IPS-18c (cell line): ENCODE data around the gene MATR3.
A peak's percentile ranks its signal among the peaks of the same experiment; 100 is the strongest.
"Not testable (repeated sequence)": the region's sequence is repeated elsewhere in the genome, so short reads cannot be mapped to it uniquely, and the experiment has no call there.

Experiments used
- H3K4me3 ChIP-seq: 2 replicates; pipeline ENCODE4 v1.7.0; 2013; ENCODE audit warnings: low read depth, mild to moderate bottlenecking, low read length, moderate library complexity; ENCODE audit not compliant: insufficient read depth
- H3K9me3 ChIP-seq: one replicate; pipeline ENCODE4 v1.6.1; 2013; ENCODE audit warnings: mild to moderate bottlenecking, low read length, moderate library complexity; ENCODE audit not compliant: control insufficient read depth, insufficient read depth

The MATR3 gene

GRCh38 chr5:139270718-139271117 lies 22.8 kb upstream of the MATR3 start:
- not testable (repeated sequence) for H3K9me3 ChIP-seq, H3K4me3 ChIP-seq

- no peak overlapping the region for H3K4me3 ChIP-seq
- no peaks in the 10 kb centered on the region for H3K9me3 ChIP-seq
Measured at GRCh38 chr5:139271201-139272027, 22.1 kb upstream of the MATR3 start.

- Histone ChIP-seq H3K9me3 (no peaks in the 10 kb centered on the region), H3K4me3 (no peak overlapping the region)
Measured at GRCh38 chr5:139272471-139273321, 20.8 kb upstream of the MATR3 start.

GRCh38 chr5:139273322-139273571 lies 20.3 kb upstream of the MATR3 start:
- Histone ChIP-seq H3K4me3 (peak overlapping the region; percentile 75; the same call in 1 of the 2 replicates), H3K9me3 (no peaks in the 10 kb centered on the region)

- Histone ChIP-seq H3K4me3 (peak overlapping the region; percentile 75), H3K9me3 (no peaks in the 10 kb centered on the region)
Measured at GRCh38 chr5:139273572-139274289, 19.8 kb upstream of the MATR3 start.

- Histone ChIP-seq H3K9me3 (no peaks in the 10 kb centered on the region), H3K4me3 (peak overlapping the region; percentile 55)
Measured at GRCh38 chr5:139275536-139275935, 18.0 kb upstream of the MATR3 start.

GRCh38 chr5:139275956-139276355 lies 17.6 kb upstream of the MATR3 start:
- peak overlapping the region; percentile 55 for H3K4me3 ChIP-seq
- no peaks in the 10 kb centered on the region for H3K9me3 ChIP-seq

- Histone ChIP-seq H3K4me3 (peak overlapping the region; percentile 55), H3K9me3 (no peaks in the 10 kb centered on the region)
Measured at GRCh38 chr5:139276426-139276825, 17.1 kb upstream of the MATR3 start.

GRCh38 chr5:139277171-139277570 lies 16.4 kb upstream of the MATR3 start:
- Histone ChIP-seq H3K4me3 (no peak overlapping the region), H3K9me3 (no peaks in the 10 kb centered on the region)

GRCh38 chr5:139278540-139279274 lies 14.8 kb upstream of the MATR3 start:
- Histone ChIP-seq H3K4me3 (no peak overlapping the region), H3K9me3 (no peaks in the 10 kb centered on the region)

- no peaks in the 10 kb centered on the region for H3K9me3 ChIP-seq
- H3K4me3 ChIP-seq = no peak overlapping the region
Measured at GRCh38 chr5:139282197-139282557, 11.4 kb upstream of the MATR3 start.

- no peak overlapping the region for H3K4me3 ChIP-seq
- no peaks in the 10 kb centered on the region for H3K9me3 ChIP-seq
Measured at GRCh38 chr5:139283252-139284166, 10.0 kb upstream of the MATR3 start.

- no peaks in the 10 kb centered on the region for H3K9me3 ChIP-seq
- no peak overlapping the region for H3K4me3 ChIP-seq
Measured at GRCh38 chr5:139284295-139284694, 9.2 kb upstream of the MATR3 start.

- Histone ChIP-seq H3K4me3 (no peak overlapping the region), H3K9me3 (no peaks in the 10 kb centered on the region)
Measured at GRCh38 chr5:139285651-139286392, 7.7 kb upstream of the MATR3 start.

GRCh38 chr5:139287890-139288635 lies 5.5 kb upstream of the MATR3 start:
- H3K4me3 ChIP-seq = no peak overlapping the region

More at GRCh38 chr5:139287890-139288635, 5.5 kb upstream of the MATR3 start:
- no peaks in the 10 kb centered on the region for H3K9me3 ChIP-seq
